ENCODE measurements around the gene ABHD2.

DNA sequence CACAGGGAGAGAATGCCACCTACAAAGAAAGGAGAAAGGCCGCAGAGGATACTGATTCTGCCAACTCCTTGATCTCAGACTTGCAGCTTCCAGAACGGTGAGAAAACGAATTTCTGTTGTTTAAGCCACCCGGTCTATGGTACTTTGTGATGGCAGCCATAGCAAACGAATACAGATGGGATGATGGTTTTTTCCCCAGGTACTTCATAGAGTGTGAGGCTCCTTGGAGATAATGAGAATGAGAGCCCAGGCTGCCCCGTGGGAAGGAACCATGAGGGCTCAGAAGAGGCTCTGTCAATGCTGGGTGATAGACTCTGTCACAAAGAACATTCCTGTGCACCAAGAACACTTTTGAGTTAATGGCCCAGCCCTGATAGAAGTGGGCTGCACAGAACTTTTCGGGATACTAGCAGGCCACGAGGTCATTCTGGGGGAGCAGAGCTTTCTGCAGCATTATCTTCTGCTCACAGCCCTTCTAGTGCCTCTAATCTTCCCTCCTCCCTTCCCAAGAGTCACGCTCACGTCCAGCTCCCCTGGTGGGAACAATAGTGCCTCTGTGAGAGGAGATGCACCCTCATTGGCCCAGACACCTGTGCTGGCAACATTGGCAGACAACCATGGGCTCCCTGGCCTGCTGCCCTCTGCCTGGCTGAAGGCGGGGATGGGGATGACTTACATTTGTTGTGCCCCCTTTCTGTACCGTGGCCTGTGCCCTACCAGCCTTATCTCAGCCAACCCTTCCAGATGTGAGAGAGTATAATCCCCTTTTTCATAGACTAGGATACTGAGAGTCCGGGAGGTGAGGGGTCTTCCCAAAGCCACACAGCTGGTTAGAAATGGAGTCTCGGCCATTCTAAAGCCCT lies 138.3 kb downstream of the ABHD2 start:
- TF ChIP-seq EZH2 (optimal IDR thresholded peaks at IDR 0.05; ENCODE audit: low read depth, low read length), result no peak
- TF ChIP-seq, protein P1, sequence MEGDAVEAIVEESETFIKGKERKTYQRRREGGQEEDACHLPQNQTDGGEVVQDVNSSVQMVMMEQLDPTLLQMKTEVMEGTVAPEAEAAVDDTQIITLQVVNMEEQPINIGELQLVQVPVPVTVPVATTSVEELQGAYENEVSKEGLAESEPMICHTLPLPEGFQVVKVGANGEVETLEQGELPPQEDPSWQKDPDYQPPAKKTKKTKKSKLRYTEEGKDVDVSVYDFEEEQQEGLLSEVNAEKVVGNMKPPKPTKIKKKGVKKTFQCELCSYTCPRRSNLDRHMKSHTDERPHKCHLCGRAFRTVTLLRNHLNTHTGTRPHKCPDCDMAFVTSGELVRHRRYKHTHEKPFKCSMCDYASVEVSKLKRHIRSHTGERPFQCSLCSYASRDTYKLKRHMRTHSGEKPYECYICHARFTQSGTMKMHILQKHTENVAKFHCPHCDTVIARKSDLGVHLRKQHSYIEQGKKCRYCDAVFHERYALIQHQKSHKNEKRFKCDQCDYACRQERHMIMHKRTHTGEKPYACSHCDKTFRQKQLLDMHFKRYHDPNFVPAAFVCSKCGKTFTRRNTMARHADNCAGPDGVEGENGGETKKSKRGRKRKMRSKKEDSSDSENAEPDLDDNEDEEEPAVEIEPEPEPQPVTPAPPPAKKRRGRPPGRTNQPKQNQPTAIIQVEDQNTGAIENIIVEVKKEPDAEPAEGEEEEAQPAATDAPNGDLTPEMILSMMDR (IDR thresholded peaks at IDR 0.05; ENCODE audit: low read length), result no peak
- no peak for TF ChIP-seq EZH2phosphoT487 (IDR thresholded peaks at IDR 0.05; ENCODE audit: low read length)

All from MM.1S (cell line).